K562 (cell line): Measurements from ENCODE around the gene TULP1. TPM values are rescaled to one million over a fixed set of nuclear protein-coding genes. Genes with fewer than 3 reads are reported as not detected.
A peak's percentile ranks its signal among the peaks of the same experiment; 100 is the strongest.

Source experiments
- BRF1 ChIP-seq: IDR thresholded peaks from 3 replicates; pipeline ENCODE4 v1.6.1; 2011; ENCODE audit warnings: borderline replicate concordance, mild to moderate bottlenecking; ENCODE audit not compliant: insufficient read length; ENCODE audit errors: extremely low read depth
- CREB1 ChIP-seq, 2 experiments: sonication (generic) in 1 of 2; formaldehyde crosslinking in 1 of 2; IDR thresholded peaks; 2 replicates each; pipeline versions ENCODE4 v1.6.1 to v1.8.0; 2012 to 2022; ENCODE audit warnings: inconsistent platforms in 1 of 2, mild to moderate bottlenecking in 1 of 2, missing genetic modification reagents in 1 of 2, moderate library complexity in 1 of 2
- FOSL1 ChIP-seq: fragments of 200-800 bp; sonication (Bioruptor generic); conservative IDR thresholded peaks from 2 replicates; pipeline ENCODE4 v1.6.1; 2016; ENCODE audit warnings: missing genetic modification characterization, missing compliant biosample characterization
- KDM2B ChIP-seq: fragments of 250-450 bp; sonication (Bioruptor Pico); IDR thresholded peaks from 2 replicates; pipeline ENCODE4 v1.8.0; 2021; ENCODE audit warnings: mild to moderate bottlenecking, moderate library complexity
- KLF16 ChIP-seq: IDR thresholded peaks from 2 replicates; pipeline ENCODE4 v1.6.1; 2016; ENCODE audit warnings: antibody characterized with exemption
- NELFE ChIP-seq: IDR thresholded peaks from 2 replicates; pipeline ENCODE4 v1.6.1; 2011; ENCODE audit warnings: mild to moderate bottlenecking; ENCODE audit not compliant: insufficient read depth, insufficient read length
- NR2C1 ChIP-seq, 2 experiments: fragments of 450-650 bp; IDR thresholded peaks; 2 replicates each; pipeline ENCODE4 v1.6.1; 2017; ENCODE audit warnings: mild to moderate bottlenecking in 2 of 2, antibody characterized with exemption in 1 of 2, inconsistent platforms in 1 of 2, missing compliant biosample characterization in 1 of 2, missing genetic modification characterization in 1 of 2
- PCBP1 ChIP-seq: fragments of 200-400 bp; formaldehyde crosslinking; IDR thresholded peaks from 2 replicates; pipeline ENCODE4 v1.6.1; 2018; ENCODE audit warnings: mild to moderate bottlenecking, low read depth, low read length; ENCODE audit not compliant: poor library complexity, severe bottlenecking
- SMAD2 ChIP-seq: fragments of 150-350 bp; IDR thresholded peaks from 2 replicates; pipeline ENCODE4 v1.6.1; 2014; ENCODE audit warnings: low read depth, mild to moderate bottlenecking, low read length
- SMARCB1 ChIP-seq: IDR thresholded peaks from 2 replicates; pipeline ENCODE4 v1.6.1; 2011; ENCODE audit warnings: improper control_type of control experiment, low read depth; ENCODE audit not compliant: insufficient read length
- SRF ChIP-seq, 2 experiments: fragments of 250-450, 450-650 bp in 1 of 2; sonication (Bioruptor Pico) in 1 of 2; sonication (generic) in 1 of 2; formaldehyde crosslinking; IDR thresholded peaks; 2 replicates each; pipeline versions ENCODE4 v1.5.0 to v1.5.1; 2020 to 2022; ENCODE audit warnings: mild to moderate bottlenecking in 1 of 2, missing genetic modification reagents in 1 of 2
- SRSF1 ChIP-seq: fragments of 200-400 bp; formaldehyde crosslinking; IDR thresholded peaks from 2 replicates; pipeline ENCODE4 v1.6.1; 2017; ENCODE audit warnings: mild to moderate bottlenecking, low read depth, low read length, moderate library complexity
- TCF7 ChIP-seq: sonication (generic); IDR thresholded peaks from 2 replicates; pipeline ENCODE4 v1.6.1; 2016; ENCODE audit warnings: antibody characterized with exemption, borderline replicate concordance
- TEAD1 ChIP-seq, 2 experiments: fragments of 450-650 bp in 1 of 2; sonication (generic) in 1 of 2; formaldehyde crosslinking; IDR thresholded peaks; 2 replicates each; pipeline versions ENCODE4 v1.4.0 to v1.8.0; 2020 to 2022; ENCODE audit warnings: mild to moderate bottlenecking in 2 of 2, missing genetic modification reagents in 1 of 2
- ZKSCAN8 ChIP-seq: fragments of 200-800 bp; sonication (Bioruptor generic); IDR thresholded peaks from 2 replicates; pipeline ENCODE4 v1.6.1; 2016; ENCODE audit warnings: missing genetic modification characterization, missing compliant biosample characterization
- ZNF232 ChIP-seq: sonication (generic); formaldehyde crosslinking; IDR thresholded peaks from 2 replicates; pipeline ENCODE4 v1.8.0; 2022; ENCODE audit warnings: mild to moderate bottlenecking, missing genetic modification reagents
- ZNF384 ChIP-seq: IDR thresholded peaks from 2 replicates; pipeline ENCODE4 v1.6.1; 2012; ENCODE audit warnings: low read depth, low read length, improper control_type of control experiment
- polyA plus RNA-seq, 8 experiments: library from polyadenylated mRNA; depleted of rRNA in 4 of 8; stranded (reverse) in 5 of 8; unstranded in 3 of 8; fragments of >200 nt; fragmentation: Nextera tagmentation in 2 of 8; fragmentation: Illumina TruSeq in 1 of 8; extraction: Ambion mirVana in 2 of 8; extraction: Trizol in 1 of 8; gene quantifications; 2 replicates each; pipeline versions ENCODE4 v1.2.1 to v1.2.3, GENCODE V29; 2011 to 2014; ENCODE audit warnings: inconsistent platforms in 1 of 8, missing spikeins in 1 of 8
- total RNA-seq, 7 experiments: library from RNA; depleted of rRNA in 6 of 7; stranded (reverse); fragments of >200 nt in 6 of 7; fragmentation: Illumina TruSeq in 2 of 7; extraction: Trizol in 2 of 7; gene quantifications; 2 replicates each; pipeline versions ENCODE4 v1.2.1 to v1.2.3, GENCODE V29; 2011 to 2021; ENCODE audit warnings: low replicate concordance in 1 of 7
- TF ChIP-seq, protein P1 (sequence below): fragments of 250-450 bp; sonication (Bioruptor Pico); IDR thresholded peaks from 2 replicates; pipeline ENCODE4 v1.4.0; 2020
- TF ChIP-seq, protein P2 (sequence below): sonication (generic); formaldehyde crosslinking; IDR thresholded peaks from 2 replicates; pipeline ENCODE4 v1.9.0; 2022; ENCODE audit warnings: mild to moderate bottlenecking, missing genetic modification reagents
- TF ChIP-seq, protein P3 (sequence below): fragments of 450-650 bp; IDR thresholded peaks from 2 replicates; pipeline ENCODE4 v1.6.1; 2016; ENCODE audit warnings: low read depth, mild to moderate bottlenecking, moderate library complexity

Gene TULP1
- total and polyA plus RNA-seq, 9 of the 15 experiments (the other 6 are each of a cell fraction or from before 2014, with no cell fraction given): 0.06 to 0.17 (median 0.09) TPM; not detected in 6

DNA sequence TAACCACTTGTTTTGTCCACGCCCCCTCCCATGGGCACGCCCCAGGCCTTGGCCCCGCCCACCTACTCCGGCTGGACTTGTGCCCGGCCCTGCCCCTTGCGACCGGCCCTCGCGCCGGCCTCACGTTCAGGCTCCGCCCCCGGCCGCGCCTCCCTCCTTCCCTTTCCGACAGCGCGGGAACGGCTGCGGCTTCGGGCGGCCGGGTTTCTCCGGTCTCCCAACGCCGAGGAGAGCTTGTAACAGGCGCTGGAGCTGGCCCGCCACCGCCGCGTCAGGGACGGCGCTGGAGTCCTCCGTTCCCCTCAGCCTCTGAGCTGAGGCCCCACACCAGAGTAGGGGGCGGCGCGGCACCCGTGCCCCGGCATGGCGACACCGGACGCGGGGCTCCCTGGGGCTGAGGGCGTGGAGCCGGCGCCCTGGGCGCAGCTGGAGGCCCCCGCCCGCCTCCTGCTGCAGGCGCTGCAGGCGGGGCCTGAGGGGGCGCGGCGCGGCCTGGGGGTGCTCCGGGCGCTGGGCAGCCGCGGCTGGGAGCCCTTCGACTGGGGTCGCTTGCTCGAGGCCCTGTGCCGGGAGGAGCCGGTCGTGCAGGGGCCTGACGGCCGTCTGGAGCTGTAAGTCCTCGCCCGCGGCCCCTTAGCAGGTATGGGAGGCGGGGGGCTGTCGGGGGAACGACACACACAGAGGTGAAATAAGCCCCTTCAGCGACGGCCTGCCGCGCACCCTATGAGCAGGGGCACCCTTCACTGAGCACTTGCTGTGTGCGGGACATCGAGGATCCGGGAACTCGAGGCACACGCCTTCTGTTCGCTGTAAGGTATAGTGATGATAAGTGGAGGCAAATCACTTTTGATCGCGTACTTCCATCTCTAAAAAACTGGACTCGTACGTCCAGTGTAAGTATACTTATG, 60.3 kb downstream of the TULP1 start, which contains the start of gene FANCE (continued):
- TF ChIP-seq, protein P1, sequence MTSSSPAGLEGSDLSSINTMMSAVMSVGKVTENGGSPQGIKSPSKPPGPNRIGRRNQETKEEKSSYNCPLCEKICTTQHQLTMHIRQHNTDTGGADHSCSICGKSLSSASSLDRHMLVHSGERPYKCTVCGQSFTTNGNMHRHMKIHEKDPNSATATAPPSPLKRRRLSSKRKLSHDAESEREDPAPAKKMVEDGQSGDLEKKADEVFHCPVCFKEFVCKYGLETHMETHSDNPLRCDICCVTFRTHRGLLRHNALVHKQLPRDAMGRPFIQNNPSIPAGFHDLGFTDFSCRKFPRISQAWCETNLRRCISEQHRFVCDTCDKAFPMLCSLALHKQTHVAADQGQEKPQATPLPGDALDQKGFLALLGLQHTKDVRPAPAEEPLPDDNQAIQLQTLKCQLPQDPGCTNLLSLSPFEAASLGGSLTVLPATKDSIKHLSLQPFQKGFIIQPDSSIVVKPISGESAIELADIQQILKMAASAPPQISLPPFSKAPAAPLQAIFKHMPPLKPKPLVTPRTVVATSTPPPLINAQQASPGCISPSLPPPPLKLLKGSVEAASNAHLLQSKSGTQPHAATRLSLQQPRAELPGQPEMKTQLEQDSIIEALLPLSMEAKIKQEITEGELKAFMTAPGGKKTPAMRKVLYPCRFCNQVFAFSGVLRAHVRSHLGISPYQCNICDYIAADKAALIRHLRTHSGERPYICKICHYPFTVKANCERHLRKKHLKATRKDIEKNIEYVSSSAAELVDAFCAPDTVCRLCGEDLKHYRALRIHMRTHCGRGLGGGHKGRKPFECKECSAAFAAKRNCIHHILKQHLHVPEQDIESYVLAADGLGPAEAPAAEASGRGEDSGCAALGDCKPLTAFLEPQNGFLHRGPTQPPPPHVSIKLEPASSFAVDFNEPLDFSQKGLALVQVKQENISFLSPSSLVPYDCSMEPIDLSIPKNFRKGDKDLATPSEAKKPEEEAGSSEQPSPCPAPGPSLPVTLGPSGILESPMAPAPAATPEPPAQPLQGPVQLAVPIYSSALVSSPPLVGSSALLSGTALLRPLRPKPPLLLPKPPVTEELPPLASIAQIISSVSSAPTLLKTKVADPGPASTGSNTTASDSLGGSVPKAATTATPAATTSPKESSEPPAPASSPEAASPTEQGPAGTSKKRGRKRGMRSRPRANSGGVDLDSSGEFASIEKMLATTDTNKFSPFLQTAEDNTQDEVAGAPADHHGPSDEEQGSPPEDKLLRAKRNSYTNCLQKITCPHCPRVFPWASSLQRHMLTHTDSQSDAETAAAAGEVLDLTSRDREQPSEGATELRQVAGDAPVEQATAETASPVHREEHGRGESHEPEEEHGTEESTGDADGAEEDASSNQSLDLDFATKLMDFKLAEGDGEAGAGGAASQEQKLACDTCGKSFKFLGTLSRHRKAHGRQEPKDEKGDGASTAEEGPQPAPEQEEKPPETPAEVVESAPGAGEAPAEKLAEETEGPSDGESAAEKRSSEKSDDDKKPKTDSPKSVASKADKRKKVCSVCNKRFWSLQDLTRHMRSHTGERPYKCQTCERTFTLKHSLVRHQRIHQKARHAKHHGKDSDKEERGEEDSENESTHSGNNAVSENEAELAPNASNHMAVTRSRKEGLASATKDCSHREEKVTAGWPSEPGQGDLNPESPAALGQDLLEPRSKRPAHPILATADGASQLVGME (CRISPR knock-in tag): no peak
- no peak for TF ChIP-seq KLF16
- TF ChIP-seq TEAD1 (CRISPR knock-in tag; IDR thresholded peaks at IDR 0.05): peak in 1 of 2 experiments; percentile 87; a peak in 2 of 4 replicates
- no peak for TF ChIP-seq CREB1 (IDR thresholded peaks at IDR 0.05)
- 0 out of 2 replicates have a peak, but pooled peaks have one; percentile 45 for TF ChIP-seq CREB1 (CRISPR knock-in tag; IDR thresholded peaks at IDR 0.05)
- peak; percentile 49 for TF ChIP-seq FOSL1 (tag)
- peak in 1 of 2 experiments; percentile 48; a peak in 1 of 4 replicates for TF ChIP-seq SRF (CRISPR knock-in tag; IDR thresholded peaks at IDR 0.05)
- no peak for TF ChIP-seq NR2C1 (IDR thresholded peaks at IDR 0.05)
- no peak for TF ChIP-seq NR2C1 (tag; IDR thresholded peaks at IDR 0.05)
- TF ChIP-seq, protein P2, sequence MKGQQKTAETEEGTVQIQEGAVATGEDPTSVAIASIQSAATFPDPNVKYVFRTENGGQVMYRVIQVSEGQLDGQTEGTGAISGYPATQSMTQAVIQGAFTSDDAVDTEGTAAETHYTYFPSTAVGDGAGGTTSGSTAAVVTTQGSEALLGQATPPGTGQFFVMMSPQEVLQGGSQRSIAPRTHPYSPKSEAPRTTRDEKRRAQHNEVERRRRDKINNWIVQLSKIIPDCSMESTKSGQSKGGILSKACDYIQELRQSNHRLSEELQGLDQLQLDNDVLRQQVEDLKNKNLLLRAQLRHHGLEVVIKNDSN (CRISPR knock-in tag): 0 out of 2 replicates have a peak, but pooled peaks have one; percentile 6
- no peak for TF ChIP-seq BRF1
- TF ChIP-seq, protein P3, sequence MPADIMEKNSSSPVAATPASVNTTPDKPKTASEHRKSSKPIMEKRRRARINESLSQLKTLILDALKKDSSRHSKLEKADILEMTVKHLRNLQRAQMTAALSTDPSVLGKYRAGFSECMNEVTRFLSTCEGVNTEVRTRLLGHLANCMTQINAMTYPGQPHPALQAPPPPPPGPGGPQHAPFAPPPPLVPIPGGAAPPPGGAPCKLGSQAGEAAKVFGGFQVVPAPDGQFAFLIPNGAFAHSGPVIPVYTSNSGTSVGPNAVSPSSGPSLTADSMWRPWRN: peak; percentile 56; the same call in 1 of the 2 replicates
- TF ChIP-seq ZNF384: no peak
- peak; percentile 78; the same call in 1 of the 2 replicates for TF ChIP-seq KDM2B (CRISPR knock-in tag)
- TF ChIP-seq PCBP1: no peak
- no peak for TF ChIP-seq ZNF232 (CRISPR knock-in tag)
- TF ChIP-seq ZKSCAN8: no peak
- no peak for TF ChIP-seq TCF7
- TF ChIP-seq NELFE: no peak
- no peak for TF ChIP-seq SMAD2
- no peak for TF ChIP-seq SRSF1
- no peak for TF ChIP-seq SMARCB1
